Activated T-cell treated with anti-CD3 and anti-CD28 coated beads for 48 hours (primary cell): ENCODE measurements around the gene ZBTB7B.
A peak's percentile ranks its signal among the peaks of the same experiment; 100 is the strongest.

ENCODE experiments used
- DNase-seq: peaks from one replicate; pipeline ENCODE4 v3.0.0-alpha.2; 2020; ENCODE audit warnings: low read depth

ZBTB7B gene

GRCh38 chr1:155003766-155004351 is 1.3 kb downstream of the ZBTB7B start:
- no peak for DNase-seq

- no peak for DNase-seq
These were observed 1.9 kb downstream of the ZBTB7B start for GRCh38 chr1:155004352-155005075.

- no peak for DNase-seq
These were observed 2.7 kb downstream of the ZBTB7B start for GRCh38 chr1:155005076-155006011.

- no peak for DNase-seq
These were observed 4.0 kb downstream of the ZBTB7B start for GRCh38 chr1:155006601-155007101.

- no peak for DNase-seq
These were observed 4.7 kb downstream of the ZBTB7B start for GRCh38 chr1:155007251-155007828.

- DNase-seq: peak; percentile 65
These were observed 5.7 kb downstream of the ZBTB7B start for GRCh38 chr1:155008015-155008941.

GRCh38 chr1:155009221-155009711 is 6.7 kb downstream of the ZBTB7B start:
- no peak for DNase-seq

- DNase-seq: no peak
These were observed 7.1 kb downstream of the ZBTB7B start for GRCh38 chr1:155009742-155010141.

GRCh38 chr1:155010211-155010918 is 7.8 kb downstream of the ZBTB7B start:
- no peak for DNase-seq

- DNase-seq: no peak
These were observed 8.4 kb downstream of the ZBTB7B start for GRCh38 chr1:155011004-155011416.

- no peak for DNase-seq
These were observed 8.9 kb downstream of the ZBTB7B start for GRCh38 chr1:155011437-155012025.

- DNase-seq: no peak
These were observed 9.5 kb downstream of the ZBTB7B start for GRCh38 chr1:155012026-155012546.

GRCh38 chr1:155012776-155013602 is 10.4 kb downstream of the ZBTB7B start:
- DNase-seq: no peak

GRCh38 chr1:155013632-155014031 is 11.0 kb downstream of the ZBTB7B start:
- no peak for DNase-seq

GRCh38 chr1:155014709-155015508 is 12.3 kb downstream of the ZBTB7B start:
- no peak for DNase-seq

GRCh38 chr1:155015527-155016230 is 13.1 kb downstream of the ZBTB7B start:
- no peak for DNase-seq

- DNase-seq: no peak
These were observed 13.7 kb downstream of the ZBTB7B start for GRCh38 chr1:155016231-155016831.
